GF-D8 (cell line): ENCODE results near the gene MARCHF9.

Source experiments
- DNase-seq: peaks from one replicate; lab custom pipeline; 2025; lab: John Stamatoyannopoulos, UW

The MARCHF9 gene

DNA sequence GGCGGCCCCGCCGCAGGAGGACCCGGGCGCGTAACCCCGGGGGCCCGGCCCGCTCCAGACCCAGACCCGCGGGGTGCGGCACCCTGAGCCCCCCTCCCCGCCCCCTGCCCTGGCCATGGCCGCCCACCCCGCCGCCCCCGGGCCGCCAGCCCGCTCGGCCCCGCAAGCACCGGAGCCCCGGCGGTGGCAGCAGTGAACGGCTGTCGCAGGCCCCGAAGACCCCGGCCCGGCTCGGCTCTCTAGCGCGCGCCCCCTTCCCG, 221 bp downstream of the MARCHF9 start:
- no peak for DNase-seq

DNA sequence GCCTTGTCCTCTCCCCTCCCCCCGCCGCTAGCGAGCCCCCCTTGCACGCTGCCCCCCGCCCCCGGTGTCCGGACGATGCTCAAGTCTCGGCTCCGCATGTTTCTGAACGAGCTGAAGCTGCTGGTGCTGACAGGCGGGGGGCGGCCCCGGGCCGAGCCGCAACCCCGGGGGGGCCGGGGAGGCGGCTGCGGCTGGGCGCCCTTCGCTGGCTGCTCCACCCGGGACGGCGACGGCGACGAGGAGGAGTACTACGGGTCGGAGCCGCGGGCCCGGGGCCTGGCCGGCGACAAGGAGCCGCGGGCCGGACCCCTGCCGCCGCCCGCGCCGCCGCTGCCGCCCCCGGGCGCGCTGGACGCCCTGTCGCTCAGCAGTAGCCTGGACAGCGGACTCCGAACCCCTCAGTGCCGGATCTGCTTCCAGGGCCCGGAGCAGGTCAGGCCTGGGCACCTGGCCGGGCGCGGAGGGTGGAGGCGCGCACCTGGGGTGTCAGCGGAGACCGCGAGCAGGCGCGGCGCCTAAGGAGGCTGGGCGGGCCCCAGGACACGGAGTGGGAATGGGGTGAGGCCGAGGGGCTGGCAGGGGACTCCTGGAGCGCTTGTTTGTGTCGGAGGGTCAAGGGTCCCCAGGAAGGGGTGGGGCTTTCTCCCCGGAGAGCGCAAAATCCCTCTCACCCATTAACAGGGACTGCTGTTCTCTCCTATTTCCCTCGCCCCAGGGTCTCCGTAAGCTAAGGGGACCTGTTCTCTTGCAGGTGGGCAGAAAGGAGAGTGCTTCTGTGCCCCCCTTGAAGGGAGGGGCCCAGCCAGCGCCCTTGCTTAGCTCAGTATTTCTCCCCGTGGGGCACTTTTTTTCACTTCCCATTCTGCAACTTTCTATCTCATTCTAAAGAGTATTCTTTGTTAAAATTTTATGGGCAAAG, 810 bp downstream of the MARCHF9 start:
- no peak for DNase-seq

DNA sequence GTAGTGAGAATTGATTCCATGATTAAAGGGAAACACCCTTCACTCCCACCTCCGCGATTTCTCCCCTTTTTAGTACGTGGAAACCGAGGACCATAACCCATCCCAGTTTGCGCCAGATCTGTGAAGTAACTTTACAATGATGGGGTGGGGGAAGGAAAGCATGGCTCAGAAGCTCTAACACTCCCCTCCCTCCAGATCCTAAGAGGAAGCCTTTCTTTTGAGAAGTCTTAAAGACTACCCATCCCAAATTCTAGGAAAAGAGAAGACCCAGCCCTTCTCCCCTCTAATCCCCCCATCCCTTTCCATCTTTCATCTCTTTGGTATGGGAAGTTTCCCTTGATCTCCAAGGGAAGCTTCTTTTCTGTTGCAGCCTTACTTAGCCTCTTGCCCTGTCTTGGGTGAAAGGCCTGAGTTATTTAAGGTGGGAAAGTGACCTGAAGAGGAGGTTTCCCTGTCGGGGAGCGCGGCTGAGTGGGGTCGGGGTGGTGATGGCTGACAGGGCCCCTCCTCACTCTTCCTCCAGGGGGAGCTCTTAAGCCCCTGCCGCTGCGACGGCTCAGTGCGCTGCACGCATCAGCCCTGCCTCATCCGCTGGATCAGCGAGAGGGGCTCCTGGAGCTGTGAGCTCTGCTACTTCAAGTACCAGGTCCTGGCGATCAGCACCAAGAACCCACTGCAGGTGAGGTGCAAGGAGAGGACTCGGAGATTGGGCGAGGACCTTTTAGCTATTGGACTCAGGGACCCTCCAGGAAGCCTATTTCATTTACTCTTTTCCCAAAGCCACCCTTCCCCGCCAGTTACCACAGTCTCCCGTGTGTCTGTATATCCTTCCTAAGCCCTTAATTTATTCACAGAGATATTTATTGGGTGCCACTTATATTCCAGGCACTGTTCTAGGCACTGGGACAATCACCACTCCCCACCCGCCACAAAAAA, 1.8 kb downstream of the MARCHF9 start:
- DNase-seq: no peak

DNA sequence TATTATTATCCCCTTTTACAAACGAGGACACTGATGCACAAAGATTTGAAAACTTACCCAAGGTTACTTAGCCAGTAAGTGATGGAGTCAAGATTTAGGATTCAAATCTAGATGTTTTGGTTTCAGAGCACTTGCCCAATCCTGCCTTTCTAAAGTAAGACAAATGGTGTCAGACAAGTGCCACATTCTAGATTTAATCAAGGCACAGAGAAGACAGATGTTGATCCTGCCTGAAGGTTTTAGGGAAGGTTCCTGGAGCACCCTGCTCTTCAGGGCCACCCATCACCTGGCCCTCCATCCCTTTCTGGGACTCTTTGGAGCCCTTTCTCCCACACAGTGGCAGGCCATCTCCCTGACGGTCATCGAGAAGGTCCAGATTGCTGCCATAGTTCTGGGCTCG, 2.9 kb downstream of the MARCHF9 start:
- no peak for DNase-seq

DNA sequence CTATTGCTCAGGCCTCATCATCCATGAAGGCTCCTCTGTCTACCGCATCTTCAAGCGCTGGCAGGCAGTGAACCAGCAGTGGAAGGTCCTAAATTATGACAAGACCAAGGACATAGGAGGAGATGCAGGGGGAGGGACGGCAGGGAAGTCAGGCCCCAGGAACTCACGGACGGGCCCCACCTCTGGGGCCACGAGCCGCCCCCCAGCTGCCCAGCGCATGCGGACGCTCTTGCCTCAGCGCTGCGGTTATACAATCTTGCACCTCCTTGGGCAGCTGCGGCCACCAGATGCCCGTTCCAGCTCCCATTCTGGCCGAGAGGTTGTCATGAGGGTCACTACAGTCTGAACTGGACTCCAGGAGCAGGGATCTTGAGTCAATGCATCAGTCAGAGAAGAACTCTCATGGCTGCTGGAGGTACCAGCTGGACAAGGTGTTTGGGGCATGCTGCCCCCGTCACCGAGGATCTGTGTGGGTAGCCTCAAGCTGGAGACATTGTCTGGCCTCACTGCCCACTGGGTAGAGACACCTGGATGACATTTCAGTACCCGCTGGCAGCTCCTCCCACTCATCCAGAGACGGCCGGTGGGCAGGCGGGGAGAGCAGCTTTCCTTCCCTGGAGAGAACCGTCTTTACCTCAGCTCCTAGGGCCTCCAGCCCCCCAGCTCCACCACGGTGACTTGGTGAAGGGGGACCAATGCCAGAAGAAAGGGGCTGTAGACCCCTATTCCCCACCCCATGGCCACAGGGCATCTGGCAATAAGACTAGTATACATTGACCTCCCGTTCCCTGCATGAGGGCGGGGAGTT, 3.9 kb downstream of the MARCHF9 start:
- no peak for DNase-seq

DNA sequence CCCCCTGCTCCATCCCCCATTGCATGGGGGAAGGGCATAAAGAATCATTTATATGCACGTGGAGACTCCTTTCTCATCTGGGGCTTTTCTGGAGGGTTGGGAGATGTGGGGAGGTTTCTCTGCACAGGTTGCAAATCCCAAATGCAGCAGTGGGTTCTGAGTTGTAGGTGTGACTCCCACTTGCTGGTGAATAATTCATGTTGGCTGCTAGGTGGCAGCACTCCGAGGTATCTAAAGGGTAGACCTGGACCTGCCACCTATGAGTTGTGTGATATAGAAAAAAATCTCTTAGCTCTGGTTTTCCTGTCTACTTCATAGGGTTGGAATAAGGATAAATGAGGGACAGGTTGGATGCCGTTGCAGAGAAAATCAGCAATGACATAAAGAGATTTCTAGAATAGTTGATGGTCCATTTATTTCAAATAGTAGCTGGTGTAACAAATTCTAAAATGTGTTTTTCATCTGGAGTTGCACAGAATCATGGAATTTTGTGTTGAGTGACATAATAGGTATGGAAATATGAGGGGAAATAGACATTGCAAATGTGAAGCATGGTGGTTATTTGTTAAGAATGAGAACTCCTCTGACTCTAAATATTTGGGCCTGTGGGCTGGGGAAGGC, 4.6 kb downstream of the MARCHF9 start:
- DNase-seq: no peak

DNA sequence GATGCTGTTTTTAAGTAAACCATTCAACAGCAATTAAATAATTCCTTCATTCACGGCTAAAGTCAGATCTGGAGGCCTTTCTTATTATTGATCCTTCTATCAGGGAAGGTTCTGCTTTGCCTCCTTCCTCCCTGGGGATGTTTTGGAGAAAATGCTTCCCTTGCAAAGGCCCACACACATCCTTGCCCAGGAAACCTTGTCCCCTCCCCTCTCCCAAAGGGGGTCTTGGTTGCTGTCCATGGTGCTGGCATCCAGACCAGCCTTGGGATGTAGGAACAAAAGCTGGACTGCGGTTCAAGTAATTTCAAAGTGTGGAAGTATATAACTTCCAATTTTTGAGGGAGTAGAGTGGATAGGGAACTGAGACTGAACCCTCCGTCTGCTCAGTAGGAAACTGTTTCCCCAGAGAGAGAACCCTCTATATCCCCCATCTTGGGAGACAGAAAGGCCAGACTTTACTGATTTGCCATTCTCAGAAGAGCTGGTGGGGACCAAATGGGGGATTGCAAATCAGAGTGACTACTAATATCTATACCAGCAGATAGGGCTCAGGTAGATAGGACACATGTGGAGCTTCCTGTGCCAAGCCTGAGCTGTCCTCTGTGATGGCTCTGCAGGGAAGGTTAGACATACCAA, 5.6 kb downstream of the MARCHF9 start:
- no peak for DNase-seq

DNA sequence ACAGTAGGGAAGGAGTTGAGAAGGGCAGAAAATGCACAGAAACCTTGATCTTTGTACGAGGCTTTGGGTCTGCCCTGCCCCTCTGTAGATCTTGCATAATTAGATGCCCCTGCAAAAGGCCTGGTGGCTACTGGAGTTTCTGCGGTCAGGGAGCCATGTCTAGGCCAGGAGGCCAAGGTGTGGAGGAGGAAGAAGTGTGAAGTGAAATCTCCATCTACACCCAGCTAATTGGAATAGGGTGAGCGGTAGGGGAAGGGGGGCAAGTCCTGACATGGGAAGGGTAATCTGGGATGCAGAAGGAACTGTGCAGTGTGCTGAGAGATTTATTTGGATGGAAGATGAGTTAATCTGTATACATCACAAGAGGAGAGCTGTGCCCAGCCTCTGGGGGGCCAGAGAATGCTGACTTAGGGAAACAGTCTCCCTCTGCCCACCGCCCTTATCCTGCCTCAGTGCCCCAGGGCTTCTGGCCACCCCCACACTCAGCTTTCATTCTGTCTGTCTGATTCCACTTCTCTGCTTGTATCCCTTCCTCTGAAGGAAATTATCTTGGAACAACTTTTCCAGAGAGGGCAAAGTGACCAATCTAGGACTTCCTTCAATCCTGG, 6.6 kb downstream of the MARCHF9 start:
- DNase-seq: no peak

DNA sequence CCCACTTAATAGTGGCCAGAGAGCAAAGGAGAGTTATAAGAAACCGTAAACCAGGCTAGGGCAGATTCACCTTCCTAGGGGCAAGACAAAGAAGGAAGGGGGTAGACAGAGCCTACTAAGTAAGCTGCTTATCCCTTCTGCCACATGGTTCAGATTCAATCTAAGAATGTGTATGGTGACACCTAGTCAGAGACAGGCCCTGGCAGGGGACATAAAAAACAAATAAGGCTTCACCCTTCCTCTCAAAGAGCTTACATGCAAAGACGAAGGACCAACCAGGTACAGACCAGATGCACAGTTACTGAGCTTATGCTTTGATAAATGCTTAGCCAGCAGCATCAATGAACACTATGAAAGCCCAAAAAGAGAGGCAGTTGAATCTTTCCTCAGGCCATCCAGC, 7.6 kb downstream of the MARCHF9 start:
- DNase-seq: no peak

DNA sequence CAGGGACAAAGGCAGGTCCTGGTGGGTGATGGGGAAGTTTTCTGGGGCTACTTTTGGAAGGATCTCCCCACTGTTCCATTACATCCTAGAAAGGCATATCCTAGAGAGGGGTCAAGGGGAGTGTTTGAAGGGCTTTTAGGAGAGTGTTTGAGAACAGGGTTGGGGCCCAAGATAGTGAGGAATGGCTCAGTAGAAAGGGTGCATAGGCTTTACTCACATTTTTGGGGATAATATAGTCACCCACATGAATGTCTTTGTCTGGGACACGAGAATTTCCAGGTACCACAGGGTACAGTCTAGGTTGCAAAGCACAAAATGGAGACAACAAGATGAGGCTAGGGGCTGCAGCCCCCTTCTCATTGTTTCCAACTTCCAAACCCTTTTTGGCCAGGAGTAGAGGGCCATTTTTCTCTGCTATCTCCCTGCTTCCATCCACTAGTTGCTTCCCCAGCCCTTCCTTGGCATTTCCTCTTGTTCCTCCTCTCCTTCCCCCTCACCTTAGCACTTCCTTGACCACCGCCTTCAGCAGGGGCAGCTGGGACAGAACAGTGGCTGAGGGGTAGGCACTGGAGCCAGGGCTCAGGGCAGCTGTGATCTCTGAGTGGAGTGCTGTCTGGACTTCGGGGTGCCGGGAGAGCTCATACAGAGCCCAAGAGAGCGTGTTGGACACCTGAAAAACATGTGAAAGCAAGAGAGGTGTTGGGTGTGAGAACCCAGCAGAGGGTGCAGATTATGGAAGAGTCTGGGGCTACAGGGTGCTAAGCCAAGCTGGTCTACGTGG, 9.2 kb downstream of the MARCHF9 start:
- DNase-seq: no peak

DNA sequence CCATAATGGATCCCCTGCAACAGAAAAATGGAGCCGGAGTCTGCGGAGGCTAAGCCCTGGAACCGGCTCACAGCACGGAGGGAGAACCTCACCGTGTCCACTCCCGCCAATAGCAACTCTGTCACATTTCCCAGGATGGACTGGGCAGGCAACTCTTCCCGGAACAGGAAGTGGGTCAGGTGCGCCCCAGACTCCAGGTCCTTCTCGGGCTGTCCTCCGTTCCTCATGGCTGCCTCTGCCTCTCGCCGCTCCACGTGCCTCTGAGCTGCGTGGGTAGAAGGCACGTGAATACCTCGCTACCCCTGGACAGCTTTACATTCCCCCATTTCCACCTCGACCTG, 9.7 kb downstream of the MARCHF9 start:
- DNase-seq: no peak

DNA sequence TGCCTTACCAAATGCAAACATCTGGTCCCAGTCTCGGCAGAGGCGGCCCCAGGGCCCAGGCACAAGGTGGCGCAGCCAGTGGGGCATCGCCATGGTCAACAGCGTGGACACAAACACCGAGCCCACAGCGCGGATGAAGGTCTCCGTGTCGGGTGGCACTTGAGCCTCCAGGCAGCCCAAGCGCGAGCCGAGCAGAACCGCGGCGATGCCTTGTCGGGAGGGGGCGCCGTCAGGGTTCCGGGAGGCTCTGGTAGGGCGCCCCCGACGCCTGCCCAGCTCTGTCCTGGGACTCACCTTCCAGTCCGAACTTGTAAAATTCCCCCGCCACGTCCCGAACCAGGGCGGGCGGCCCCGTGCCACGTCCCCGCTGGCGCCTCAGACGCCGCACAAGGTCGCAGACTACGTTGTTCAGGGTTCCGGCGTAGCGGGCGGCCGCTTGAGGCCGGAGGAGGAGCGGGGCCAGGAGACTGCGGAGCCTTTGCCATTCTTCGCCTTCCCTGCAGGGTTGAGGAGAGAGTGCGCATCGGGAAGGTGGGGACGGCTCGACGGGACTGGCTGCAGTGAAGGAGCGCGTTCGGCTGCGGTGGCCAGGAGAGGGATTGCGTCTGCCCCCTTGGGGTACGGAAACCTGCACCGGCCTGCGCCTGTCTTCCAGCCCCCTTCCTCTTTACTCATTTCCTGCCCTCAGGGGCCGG, 10.2 kb downstream of the MARCHF9 start:
- DNase-seq: no peak

DNA sequence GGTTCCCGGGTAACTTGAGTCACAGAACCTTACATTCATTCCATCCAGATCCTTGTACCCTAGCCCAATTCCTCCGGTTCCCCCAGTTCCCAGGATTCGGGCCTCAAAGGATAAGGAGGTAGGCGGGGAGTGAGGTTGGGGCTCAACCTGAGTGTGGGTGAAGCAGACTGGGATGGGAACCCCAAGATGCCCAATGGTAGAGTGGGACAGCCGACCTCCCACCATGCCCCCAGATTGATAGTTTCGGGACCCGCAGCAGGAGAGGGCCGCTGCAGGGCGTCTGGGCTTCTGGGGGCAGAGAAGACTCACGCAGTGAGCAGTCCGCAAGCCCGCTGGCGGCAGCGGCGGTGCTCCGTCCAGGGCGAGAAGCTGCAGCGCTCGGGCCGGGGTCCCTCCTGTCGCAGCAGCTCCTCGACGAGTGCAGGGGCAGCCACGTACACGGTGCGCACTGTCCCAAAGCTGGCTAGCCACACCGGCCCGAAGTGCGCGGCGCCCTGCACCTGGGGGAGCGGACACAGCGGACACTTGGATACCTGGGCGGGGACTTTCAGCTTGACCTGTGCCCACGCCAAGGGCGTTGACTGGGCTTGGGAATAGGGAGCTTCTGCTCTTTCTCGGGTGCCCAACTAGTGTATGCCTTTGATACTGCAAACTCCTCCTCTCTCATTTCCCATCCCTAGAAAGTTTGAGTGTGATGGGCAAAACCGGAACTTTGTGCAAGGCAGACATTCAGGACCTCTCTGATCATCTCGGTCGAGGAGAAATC, 11.0 kb downstream of the MARCHF9 start:
- no peak for DNase-seq

DNA sequence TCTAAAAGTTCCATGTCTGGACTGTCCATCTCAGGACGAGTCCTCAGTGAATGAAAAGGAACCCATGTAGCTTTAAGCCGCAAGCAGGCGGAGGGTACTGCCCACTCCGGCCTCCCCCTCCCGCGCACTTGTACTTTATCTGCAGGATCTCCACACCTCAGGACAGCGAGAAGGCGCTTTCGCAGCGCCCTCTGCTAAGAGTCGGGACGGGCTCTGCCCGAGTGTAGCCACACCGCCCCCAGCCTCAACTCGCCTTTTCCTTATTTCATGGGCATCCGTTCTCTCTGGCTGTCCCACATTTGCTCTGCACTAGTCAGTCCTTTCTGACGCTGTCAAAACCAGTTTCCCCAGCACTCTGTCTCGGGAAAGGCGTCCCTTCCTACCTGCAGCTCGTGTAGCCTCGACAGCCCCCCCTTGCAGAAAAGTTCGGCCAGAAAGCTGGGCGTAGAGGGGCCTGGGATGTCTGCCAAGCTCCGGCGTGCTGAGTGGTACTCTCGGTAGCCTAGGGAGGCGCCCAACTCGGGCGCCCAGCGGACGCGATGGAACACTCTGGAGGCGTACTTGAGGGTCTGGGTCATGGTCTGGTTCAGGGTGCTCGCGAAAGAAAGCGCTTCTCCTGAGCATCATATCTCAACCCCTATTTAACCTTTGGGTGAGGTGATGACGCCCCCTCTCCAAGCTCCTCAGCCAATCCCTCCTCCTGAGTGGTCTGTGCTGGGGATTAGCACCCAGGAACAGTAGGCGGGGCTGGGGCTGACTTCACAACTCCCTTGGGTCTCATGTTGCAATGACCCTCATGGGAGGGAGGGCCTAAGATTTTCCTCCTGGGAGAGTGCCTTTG, 11.8 kb downstream of the MARCHF9 start, which contains the start of gene CYP27B1:
TSS of gene CYP27B1 (minus strand) at position 615 of the 841 bp plus-strand sequence. CDS start at position 578, 37 bp downstream.
- DNase-seq: no peak

DNA sequence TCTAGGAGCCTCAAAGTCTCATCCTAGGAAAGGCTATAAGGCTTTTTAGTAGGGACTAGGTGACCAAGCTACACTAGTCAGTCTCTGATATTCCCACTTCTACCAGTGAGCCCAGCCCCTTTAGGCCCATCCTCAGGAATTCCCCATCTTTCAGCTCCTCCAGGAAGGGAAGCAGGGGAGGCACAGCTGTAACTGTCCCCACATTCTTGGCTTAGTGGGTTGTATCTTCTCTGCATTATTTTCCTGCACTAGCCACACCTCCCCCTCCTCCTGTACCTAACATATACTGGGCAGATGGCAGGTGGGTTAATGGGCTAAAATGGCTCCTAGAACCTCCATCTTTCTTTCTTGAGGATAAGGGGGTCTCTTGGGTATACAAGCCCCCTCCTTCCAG, 12.4 kb downstream of the MARCHF9 start:
- DNase-seq: no peak

DNA sequence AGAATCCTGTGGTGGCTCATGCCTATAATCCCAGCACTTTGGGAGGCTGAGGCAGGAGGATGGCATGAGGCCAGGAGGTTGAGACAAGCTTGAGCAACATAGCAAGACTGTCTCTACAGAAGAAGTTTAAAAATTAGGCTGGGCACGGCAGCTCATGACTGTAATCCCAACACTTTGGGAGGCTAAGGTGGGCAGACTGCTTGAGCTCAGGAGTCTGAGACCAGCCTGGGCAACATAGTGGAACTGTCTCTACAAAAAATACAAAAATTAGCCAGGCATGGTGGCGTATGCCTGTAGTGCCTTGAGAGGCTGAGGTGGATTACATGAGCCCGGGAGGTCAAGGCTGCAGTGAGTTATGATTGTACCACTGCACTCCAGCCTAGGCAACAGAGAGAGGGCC, 13.0 kb downstream of the MARCHF9 start:
- no peak for DNase-seq

DNA sequence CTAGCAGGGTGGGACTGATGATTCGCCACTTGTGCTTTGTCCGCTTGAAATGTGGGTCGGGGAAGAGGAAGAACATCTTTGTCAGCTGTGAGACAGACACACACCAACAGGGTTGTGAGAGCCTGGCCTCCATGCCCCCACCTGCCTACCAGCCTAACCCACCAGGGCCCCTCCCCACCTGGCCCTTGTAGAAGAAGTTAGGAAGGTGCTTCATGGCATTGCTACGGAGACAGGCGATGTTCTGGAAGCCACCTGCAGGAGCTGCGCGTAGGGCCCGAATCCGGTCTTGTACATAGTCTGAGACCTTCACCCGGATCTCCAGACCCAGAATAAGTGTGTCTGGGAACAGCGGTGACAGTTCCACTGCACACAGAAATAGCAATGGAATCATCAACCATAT, 14.7 kb downstream of the MARCHF9 start:
- no peak for DNase-seq

DNA sequence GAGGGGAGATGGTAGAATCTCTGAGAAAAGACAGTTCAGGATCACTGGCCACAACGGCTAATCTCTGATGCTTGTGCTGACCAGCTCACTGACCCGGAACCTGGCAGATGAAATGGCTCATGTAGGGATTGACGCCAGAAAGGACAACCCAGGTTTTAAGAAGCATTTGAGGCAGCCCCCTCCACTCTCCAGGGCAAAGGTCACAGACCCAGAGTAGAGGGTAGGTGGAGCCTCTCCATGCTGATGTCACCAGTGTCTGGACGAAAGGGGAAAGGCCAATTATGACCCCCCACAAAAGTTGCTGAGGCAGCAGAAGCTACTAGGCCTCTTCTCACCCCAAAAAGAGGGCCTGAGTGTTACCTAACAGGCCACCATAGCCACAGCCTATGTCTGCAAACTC, 15.8 kb downstream of the MARCHF9 start:
- no peak for DNase-seq
